Tibial nerve (tissue), 4 donors: ENCODE data around the gene TSC22D1. TPM values are rescaled to one million over a fixed set of nuclear protein-coding genes. Genes with fewer than 3 reads are reported as not detected.

ENCODE experiments used
- DNase-seq, 2 donors: peaks; one replicate each; pipeline ENCODE4 v3.0.0-alpha.2; 2019; ENCODE audit warnings: low spot score in 2 of 2
- H3K27ac ChIP-seq, 4 donors: fragments of 200-600 bp; sonication (generic) in 3 of 4; one replicate each; pipeline ENCODE4 v1.5.1; 2017 to 2019; ENCODE audit warnings: mild to moderate bottlenecking in 1 of 4
- H3K27me3 ChIP-seq, 2 donors: fragments of 200-600 bp; sonication (generic) in 1 of 2; one replicate each; pipeline versions ENCODE4 v1.5.1 to v1.6.0; 2017 to 2019
- H3K36me3 ChIP-seq, 3 donors: fragments of 200-600 bp; sonication (generic); one replicate each; pipeline ENCODE4 v1.5.1; 2018 to 2019
- H3K4me1 ChIP-seq, 4 donors: fragments of 200-600 bp; sonication (generic) in 3 of 4; one replicate each; pipeline ENCODE4 v1.5.1; 2017 to 2019
- H3K4me3 ChIP-seq, 4 donors: fragments of 200-600 bp; sonication (generic) in 3 of 4; one replicate each; pipeline ENCODE4 v1.5.1; 2017 to 2019; ENCODE audit warnings: mild to moderate bottlenecking in 1 of 4, moderate library complexity in 1 of 4
- H3K9me3 ChIP-seq, 4 donors: fragments of 200-600 bp; sonication (generic) in 3 of 4; one replicate each; pipeline ENCODE4 v1.5.1; 2017 to 2019
- CTCF ChIP-seq, 5 experiments: fragments of 200-600 bp in 3 of 5; fragments of 450-650 bp in 2 of 5; sonication (generic) in 3 of 5; IDR thresholded peaks; one replicate each; pipeline ENCODE4 v1.5.1; 2016 to 2019; ENCODE audit warnings: antibody characterized with exemption in 5 of 5, mild to moderate bottlenecking in 3 of 5, moderate library complexity in 2 of 5
- EP300 ChIP-seq, 2 donors: sonication (generic); formaldehyde crosslinking; IDR thresholded peaks; one replicate each; pipeline ENCODE4 v1.6.1; 2017; ENCODE audit warnings: antibody characterized with exemption in 2 of 2, mild to moderate bottlenecking in 1 of 2
- POLR2A ChIP-seq, 2 donors: fragments of 450-650 bp; IDR thresholded peaks; one replicate each; pipeline ENCODE4 v1.6.1; 2017; ENCODE audit warnings: antibody characterized with exemption in 2 of 2, mild to moderate bottlenecking in 2 of 2, moderate library complexity in 2 of 2
- WGBS, 2 donors: methylation state at CpG; one replicate each; pipeline ENCODE4 v1.1.5; 2018; 5-methylcytosine and 5-hydroxymethylcytosine counted together
- total RNA-seq, 4 donors: library from RNA; depleted of rRNA; stranded (reverse); fragments of >200 nt; gene quantifications; one replicate each; pipeline ENCODE4 v1.1.0, GENCODE V29; 2016

Gene TSC22D1
- total RNA-seq, 4 donors from 2014 or later: 203 to 334 (median 213) TPM

- WGBS, 2 donors: 64 to 79% methylated on average over 7 of the region's 7 CpGs
- Histone ChIP-seq H3K27ac (no peak overlapping the region), H3K36me3 (peaks cover 0 to 24% (median 0%) of the 10 kb centered on the region in 3 donors), H3K27me3 (no peaks in the 10 kb centered on the region), H3K4me3 (no peak overlapping the region), H3K4me1 (peaks cover 0 to 4% (median 0%) of the 10 kb centered on the region in 4 donors), H3K9me3 (no peaks in the 10 kb centered on the region)
- DNase-seq: no peak
- TF ChIP-seq CTCF (IDR thresholded peaks at IDR 0.05): no peak
- TF ChIP-seq POLR2A (IDR thresholded peaks at IDR 0.05): no peak
- no peak for TF ChIP-seq EP300 (IDR thresholded peaks at IDR 0.05)
Measured at GRCh38 chr13:44388427-44389059, 187.6 kb downstream of the TSC22D1 start.

GRCh38 chr13:44386913-44387556 lies 189.1 kb downstream of the TSC22D1 start:
- H3K4me3 ChIP-seq: no peak overlapping the region
- no peaks in the 10 kb centered on the region for H3K27me3 ChIP-seq
- H3K4me1 ChIP-seq: no peaks in the 10 kb centered on the region
- peaks cover 0 to 24% (median 0%) of the 10 kb centered on the region in 3 donors for H3K36me3 ChIP-seq
- H3K9me3 ChIP-seq: no peaks in the 10 kb centered on the region
- DNase-seq: no peak
- 67 to 72% methylated on average over 7 of the region's 7 CpGs for WGBS, 2 donors
- no peak overlapping the region for H3K27ac ChIP-seq
- TF ChIP-seq POLR2A (IDR thresholded peaks at IDR 0.05) (no peak), CTCF (IDR thresholded peaks at IDR 0.05) (no peak), EP300 (IDR thresholded peaks at IDR 0.05) (no peak)

- Histone ChIP-seq H3K4me1 (no peaks in the 10 kb centered on the region), H3K36me3 (peaks cover 0 to 31% (median 0%) of the 10 kb centered on the region in 3 donors), H3K27me3 (no peaks in the 10 kb centered on the region), H3K27ac (no peak overlapping the region), H3K9me3 (no peaks in the 10 kb centered on the region), H3K4me3 (no peak overlapping the region)
- TF ChIP-seq EP300 (IDR thresholded peaks at IDR 0.05) (no peak), POLR2A (IDR thresholded peaks at IDR 0.05) (no peak), CTCF (IDR thresholded peaks at IDR 0.05) (no peak)
- DNase-seq: no peak
- 80 to 85% methylated on average over 6 of the region's 6 CpGs for WGBS, 2 donors
Measured at GRCh38 chr13:44385847-44386246, 190.3 kb downstream of the TSC22D1 start.

- TF ChIP-seq EP300 (IDR thresholded peaks at IDR 0.05) (no peak), POLR2A (IDR thresholded peaks at IDR 0.05) (no peak), CTCF (IDR thresholded peaks at IDR 0.05) (no peak)
- Histone ChIP-seq H3K27ac (no peak overlapping the region), H3K27me3 (no peaks in the 10 kb centered on the region), H3K4me1 (no peaks in the 10 kb centered on the region), H3K9me3 (no peaks in the 10 kb centered on the region), H3K36me3 (peaks cover 0 to 34% (median 0%) of the 10 kb centered on the region in 3 donors), H3K4me3 (no peak overlapping the region)
- 97 to 100% methylated on average over 3 of the region's 3 CpGs for WGBS, 2 donors
- no peak for DNase-seq
Measured at GRCh38 chr13:44385401-44385800, 190.7 kb downstream of the TSC22D1 start.

- Histone ChIP-seq H3K4me1 (no peaks in the 10 kb centered on the region), H3K27ac (no peak overlapping the region), H3K36me3 (peaks cover 0 to 35% (median 0%) of the 10 kb centered on the region in 3 donors), H3K27me3 (no peaks in the 10 kb centered on the region), H3K4me3 (no peak overlapping the region), H3K9me3 (no peaks in the 10 kb centered on the region)
- 95 to 100% methylated on average over 1 of the region's 1 CpG for WGBS, 2 donors
- no peak for DNase-seq
- TF ChIP-seq EP300 (IDR thresholded peaks at IDR 0.05): no peak
Measured at GRCh38 chr13:44384778-44385177, 191.4 kb downstream of the TSC22D1 start.
